ENCODE results near the gene ELOVL3. TPM values are rescaled to one million over a fixed set of nuclear protein-coding genes. Genes with fewer than 3 reads are reported as not detected.

The ELOVL3 gene
- total and polyA plus RNA-seq, 2 of the 13 experiments (the other 11 are each of a cell fraction or from before 2014, with no cell fraction given): 0.58 to 0.69 TPM

- Histone ChIP-seq H3K27ac (ENCODE audit: extremely low read length, insufficient read depth, low read length) (no peak overlapping the region), H3K4me3 (replicated peaks in 1 of 3; ENCODE audit: insufficient read depth in 1 of 3, low read depth in 2 of 3, low read length in 3 of 3) (no peak overlapping the region), H3K79me2 (ENCODE audit: insufficient read depth, low read length) (peaks cover 29% of the 10 kb centered on the region), H3K36me3 (replicated peaks in 1 of 2; ENCODE audit: control insufficient read depth in 1 of 2, insufficient read depth in 2 of 2, low read length in 2 of 2) (peaks cover 0 to 25% of the 10 kb centered on the region in 2 experiments; a peak in 4 of 5 replicates), H3K27me3 (ENCODE audit: control insufficient read depth in 1 of 2, insufficient read depth in 2 of 2, low read length in 2 of 2) (no peaks in the 10 kb centered on the region), H3K9ac (ENCODE audit: insufficient read depth, low read depth, low read length) (no peak overlapping the region), H3K9me3 (ENCODE audit: low read length) (no peaks in the 10 kb centered on the region), H3K4me1 (ENCODE audit: insufficient read depth, low read length) (peaks cover 12% of the 10 kb centered on the region), H2AFZ (ENCODE audit: low read length) (no peak overlapping the region), H3K4me2 (ENCODE audit: low read depth, low read length) (no peak overlapping the region), H4K20me1 (ENCODE audit: insufficient read depth, low read length) (peaks cover 7% of the 10 kb centered on the region; the same call in 1 of the 2 replicates)
- no peak for TF ChIP-seq YEATS2 (CRISPR knock-in tag; IDR thresholded peaks at IDR 0.05; ENCODE audit: borderline replicate concordance)
- no peak for TF ChIP-seq MED8 (CRISPR knock-in tag; IDR thresholded peaks at IDR 0.05; ENCODE audit: insufficient replicate concordance)
- no peak for TF ChIP-seq NR2F2 (IDR thresholded peaks at IDR 0.05; ENCODE audit: borderline replicate concordance, low read depth)
- no peak for TF ChIP-seq NR2F6 (IDR thresholded peaks at IDR 0.05)
- TF ChIP-seq NR2F6 (CRISPR knock-in tag; IDR thresholded peaks at IDR 0.05): no peak
- no peak for TF ChIP-seq SNRNP70 (IDR thresholded peaks at IDR 0.05; ENCODE audit: low read depth, low read length)
- no peak for TF ChIP-seq MAX (IDR thresholded peaks at IDR 0.05)
- TF ChIP-seq ZNF619 (CRISPR knock-in tag; IDR thresholded peaks at IDR 0.05): no peak
- no peak for TF ChIP-seq ZNF501 (CRISPR knock-in tag; IDR thresholded peaks at IDR 0.05)
- no peak for TF ChIP-seq KDM5B (CRISPR knock-in tag; IDR thresholded peaks at IDR 0.05; ENCODE audit: borderline replicate concordance)
- TF ChIP-seq ZNF333 (CRISPR knock-in tag; IDR thresholded peaks at IDR 0.05; ENCODE audit: borderline replicate concordance): no peak
- in situ Hi-C loops (cut with HindIII; ENCODE audit: extremely low pct_ligation_motif_present, low pct_unique_long_range_greater_than_20kb): no loop called here
- CTCF ChIA-PET (ENCODE audit: low intra/inter-chr PET ratio, low total read pairs): no interaction called here
- intact Hi-C loops (cut with micrococcal nuclease; ENCODE audit: unreplicated experiment): no loop called here
- no peak for ATAC-seq
- no TSS peak for BruUV-seq (replicated peaks)
- no peak for FAIRE-seq
- POLR2A ChIA-PET: interaction anchor here (1.0 kb wide), 1 partner anchor 22 kb away, joined by 3 read pairs; the partner anchor contains the start of gene GBF1
- DNase-seq (ENCODE audit: low spot score): no peak
Measured at GRCh38 chr10:102267748-102268147, 41.6 kb downstream of the ELOVL3 start.

Data from HepG2 (cell line).